Small intestine (tissue), 16 donors: Measurements from ENCODE around the gene C3orf49. TPM values are rescaled to one million over a fixed set of nuclear protein-coding genes. Genes with fewer than 3 reads are reported as not detected.
A peak's percentile ranks its signal among the peaks of the same experiment; 100 is the strongest.

Experiments
- DNase-seq, 2 donors: peaks; one replicate each; pipeline versions ENCODE4 v3.0.0 to v3.0.0-alpha.2; 2013
- FAIRE-seq: peaks from 2 replicates; lab custom pipeline; 2012; peaks lifted over from hg19 to GRCh38; lab: Jason Lieb, UNC
- H3K27ac ChIP-seq, 3 donors: one replicate each; pipeline ENCODE4 v1.5.1; 2013; ENCODE audit warnings: low read length in 2 of 3, mild to moderate bottlenecking in 2 of 3, control low read depth in 1 of 3, inconsistent platforms in 1 of 3, low read depth in 1 of 3, moderate library complexity in 1 of 3
- H3K27me3 ChIP-seq, 3 donors: one replicate each; pipeline ENCODE4 v1.6.1; 2013; ENCODE audit warnings: low read length in 3 of 3, inconsistent platforms in 1 of 3; ENCODE audit not compliant: control insufficient read depth in 3 of 3, insufficient read depth in 3 of 3
- H3K36me3 ChIP-seq, 3 donors: one replicate each; pipeline ENCODE4 v1.6.1; 2013; ENCODE audit warnings: low read length in 3 of 3, inconsistent platforms in 1 of 3, low read depth in 1 of 3, mild to moderate bottlenecking in 1 of 3, moderate library complexity in 1 of 3; ENCODE audit not compliant: control insufficient read depth in 3 of 3, insufficient read depth in 2 of 3
- H3K4me1 ChIP-seq, 3 donors: one replicate each; pipeline ENCODE4 v1.6.1; 2013; ENCODE audit warnings: low read length in 2 of 3, inconsistent platforms in 1 of 3, low read depth in 1 of 3, mild to moderate bottlenecking in 1 of 3, moderate library complexity in 1 of 3; ENCODE audit not compliant: control insufficient read depth in 3 of 3, insufficient read depth in 2 of 3
- H3K4me3 ChIP-seq, 3 donors: one replicate each; pipeline ENCODE4 v1.5.1; 2013; ENCODE audit warnings: low read length in 3 of 3, control low read depth in 1 of 3, inconsistent platforms in 1 of 3, low read depth in 1 of 3, mild to moderate bottlenecking in 1 of 3, moderate library complexity in 1 of 3
- H3K9me3 ChIP-seq, 2 donors: one replicate each; pipeline ENCODE4 v1.6.1; 2013; ENCODE audit warnings: low read depth in 1 of 2, low read length in 1 of 2; ENCODE audit not compliant: control insufficient read depth in 2 of 2, insufficient read depth in 1 of 2
- WGBS, 3 donors: extraction: QIAGEN DNeasy Blood & Tissue Kit; methylation state at CpG; one replicate each; pipeline ENCODE4 v1.1.7; 2013; 5-methylcytosine and 5-hydroxymethylcytosine counted together
- long read RNA-seq, 10 donors: transcript quantifications; one replicate each; lab custom pipeline, GENCODE V29; 2026
- polyA plus RNA-seq, 4 donors: library from polyadenylated mRNA; stranded (reverse) in 3 of 4; unstranded in 1 of 4; fragments of 200-250 nt in 3 of 4; fragments of 120-200 nt in 1 of 4; gene quantifications; one replicate each; pipeline versions ENCODE4 v1.2.1 to v1.2.3, GENCODE V29; 2013
- donor health status: healthy with polysubstance abuse.
- donor health status: control.
- donor health status: control.
- donor health status: Bipolar disorder and iron deficiency.
- donor health status: healthy.

The C3orf49 gene, protein sequence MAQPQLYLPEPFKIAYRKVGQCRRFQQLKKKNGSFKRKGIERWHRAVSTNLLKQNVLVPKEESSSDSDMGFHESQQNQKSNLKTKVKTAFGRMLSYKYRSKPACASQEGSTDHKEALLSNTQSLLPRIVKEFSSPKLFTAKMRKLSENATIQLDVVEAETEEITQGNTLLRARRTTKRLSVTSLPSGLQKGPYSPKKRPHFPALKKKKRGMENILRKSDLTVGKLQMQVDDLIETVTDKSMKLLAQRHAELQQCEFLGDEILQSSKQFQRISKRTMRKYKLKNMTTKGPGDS
- polyA plus RNA-seq: under 1 TPM in 1 of 4 donors, not detected in 3; 0.21 TPM
- long read RNA-seq, donor 1: 0 reads
- long read RNA-seq, donor 2: 0 reads
- long read RNA-seq, donor 3: 0 reads
- long read RNA-seq, donor 4: 0 reads
- long read RNA-seq, donor 5: 0 reads
- long read RNA-seq, donor 6, partial matches to known transcripts: 116 of 116 reads
- long read RNA-seq, donor 6, other reads (novel, unspliced or antisense): 0 of 116 reads
- long read RNA-seq, donor 7: 0 reads
- long read RNA-seq, donor 8: 0 reads
- long read RNA-seq, donor 9: 0 reads
- long read RNA-seq, donor 10, partial matches to known transcripts: 114 of 200 reads
- long read RNA-seq, donor 10, other reads (novel, unspliced or antisense): 86 of 200 reads

DNA sequence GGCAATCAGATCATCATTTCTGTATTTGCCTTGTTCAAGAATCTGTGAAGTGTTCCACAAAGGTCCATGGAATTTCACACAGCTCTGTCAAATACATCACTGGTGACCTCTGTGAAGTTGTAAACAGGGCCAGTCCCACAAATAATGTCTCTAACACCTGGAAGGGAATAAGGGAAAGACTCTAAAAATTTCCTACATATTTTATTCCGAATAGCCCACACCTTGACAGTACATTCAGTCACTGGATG lies at the start of gene C3orf49:
C3orf49 (plus strand) TSS at position 149 of the 248 bp plus-strand sequence. CDS start 173 bp downstream, outside the sequence.
- DNase-seq (no peak), FAIRE-seq (no peak)
- H3K4me1 ChIP-seq: no peaks in the 10 kb centered on the region
- no peaks in the 10 kb centered on the region for H3K36me3 ChIP-seq
- WGBS, 3 donors: 94 to 100% (median 97%) methylated on average over 1 of the region's 1 CpG
- no peak within 1 kb of the TSS for H3K4me3 ChIP-seq
- no peaks in the 10 kb centered on the region for H3K27me3 ChIP-seq
- H3K27ac ChIP-seq: no peak within 1 kb of the TSS
- H3K9me3 ChIP-seq: no peaks in the 10 kb centered on the region

DNA sequence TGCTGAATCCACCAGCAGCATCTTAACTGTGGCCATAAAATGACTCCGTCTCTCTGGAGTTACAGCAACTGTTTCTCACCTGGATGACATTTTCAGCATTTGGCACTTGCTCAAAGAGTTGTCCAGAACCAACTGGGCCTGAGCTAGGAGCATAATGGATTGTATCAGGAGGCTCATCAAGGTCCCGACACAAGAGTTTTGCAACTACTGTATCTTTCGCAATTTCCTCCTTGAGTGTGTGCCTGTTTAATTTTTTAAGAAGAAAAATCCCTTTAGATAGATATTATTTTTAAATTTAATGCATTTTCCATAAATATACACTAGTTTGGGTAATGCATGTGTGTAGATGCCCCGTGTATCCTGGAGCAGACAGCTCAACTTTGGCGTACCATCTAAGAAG lies 44.3 kb upstream of the C3orf49 start:
- FAIRE-seq (no peak), DNase-seq (no peak)
- Histone ChIP-seq H3K27me3 (no peaks in the 10 kb centered on the region), H3K9me3 (no peaks in the 10 kb centered on the region), H3K4me1 (no peaks in the 10 kb centered on the region), H3K27ac (no peak overlapping the region), H3K36me3 (no peaks in the 10 kb centered on the region), H3K4me3 (no peak overlapping the region)
- WGBS, 3 donors: 85 to 92% (median 87%) methylated on average over 5 of the region's 5 CpGs

DNA sequence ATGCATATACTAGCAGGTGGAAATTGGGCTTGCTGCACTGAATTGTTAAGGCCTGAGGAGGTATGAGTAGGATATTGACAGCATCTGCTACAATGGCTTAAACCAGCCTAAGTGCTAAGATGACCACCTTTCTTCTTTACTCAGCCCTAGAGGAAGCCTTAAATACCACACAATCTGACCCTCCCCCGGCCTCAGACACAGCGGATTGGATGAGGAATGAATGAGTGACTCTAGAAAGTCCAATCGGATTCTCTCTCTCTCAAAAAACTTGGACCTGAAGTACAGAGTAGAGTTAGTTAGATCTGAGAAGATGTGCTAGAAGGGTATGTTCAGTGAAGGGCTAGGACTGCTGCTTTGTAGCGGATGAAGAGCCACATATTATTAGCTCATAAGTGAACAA lies 39.9 kb upstream of the C3orf49 start:
- FAIRE-seq (no peak), DNase-seq (no peak)
- H3K27ac ChIP-seq: no peak overlapping the region
- no peak overlapping the region for H3K4me3 ChIP-seq
- no peaks in the 10 kb centered on the region for H3K9me3 ChIP-seq
- no peaks in the 10 kb centered on the region for H3K36me3 ChIP-seq
- WGBS, 3 donors: 90 to 96% (median 93%) methylated on average over 4 of the region's 4 CpGs
- no peaks in the 10 kb centered on the region for H3K27me3 ChIP-seq
- H3K4me1 ChIP-seq: no peaks in the 10 kb centered on the region

DNA sequence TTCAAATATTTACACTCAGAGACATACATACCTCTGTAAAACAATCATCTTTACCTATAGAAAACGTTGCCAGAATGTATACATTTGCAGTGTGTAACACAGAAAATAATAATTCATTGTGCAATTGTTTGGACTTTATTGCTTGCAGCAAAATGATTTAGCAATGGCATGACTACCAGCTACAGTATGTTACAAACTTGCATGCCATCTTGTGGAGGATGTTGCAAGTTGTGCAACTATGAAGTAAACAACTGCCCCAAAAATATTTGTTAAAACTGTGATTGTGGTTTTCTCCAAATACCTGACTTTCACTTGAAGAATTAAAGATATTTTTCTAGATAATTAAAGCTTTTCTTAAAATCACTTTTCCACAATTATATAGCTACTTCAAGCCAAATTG lies 27.1 kb upstream of the C3orf49 start:
- H3K27me3 ChIP-seq: no peaks in the 10 kb centered on the region
- H3K27ac ChIP-seq: no peak overlapping the region
- peak in 1 of 2 donors; percentile 18 for DNase-seq
- FAIRE-seq: no peak
- H3K36me3 ChIP-seq: no peaks in the 10 kb centered on the region
- no peaks in the 10 kb centered on the region for H3K9me3 ChIP-seq
- WGBS, 3 donors: 0 to 5% (median 1%) methylated on average over 1 of the region's 1 CpG
- no peaks in the 10 kb centered on the region for H3K4me1 ChIP-seq
- H3K4me3 ChIP-seq: no peak overlapping the region

DNA sequence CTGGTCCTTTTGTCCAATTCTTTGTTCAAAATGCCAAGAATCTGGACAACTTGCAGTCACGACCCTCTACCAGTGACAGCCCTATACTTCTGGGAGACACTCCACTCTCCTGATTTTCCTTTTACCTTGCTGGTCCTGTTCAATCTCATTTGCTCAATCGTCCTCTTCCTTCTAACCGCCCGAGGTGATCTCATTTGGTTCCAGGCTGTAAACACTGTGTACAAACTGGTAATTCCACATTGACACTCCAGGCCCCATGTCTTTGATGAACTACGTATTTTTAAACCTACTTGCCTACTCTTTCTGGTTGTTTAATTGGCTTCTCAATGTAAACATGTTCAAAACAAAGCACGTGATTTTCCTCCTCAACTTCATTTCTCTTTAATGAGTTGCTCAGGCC lies 23.7 kb upstream of the C3orf49 start:
- FAIRE-seq (no peak), DNase-seq (no peak)
- Histone ChIP-seq H3K27ac (no peak overlapping the region), H3K27me3 (no peaks in the 10 kb centered on the region), H3K9me3 (no peaks in the 10 kb centered on the region), H3K36me3 (no peaks in the 10 kb centered on the region), H3K4me1 (no peaks in the 10 kb centered on the region), H3K4me3 (no peak overlapping the region)
- WGBS, 3 donors: 67 to 85% (median 70%) methylated on average over 6 of the region's 6 CpGs

DNA sequence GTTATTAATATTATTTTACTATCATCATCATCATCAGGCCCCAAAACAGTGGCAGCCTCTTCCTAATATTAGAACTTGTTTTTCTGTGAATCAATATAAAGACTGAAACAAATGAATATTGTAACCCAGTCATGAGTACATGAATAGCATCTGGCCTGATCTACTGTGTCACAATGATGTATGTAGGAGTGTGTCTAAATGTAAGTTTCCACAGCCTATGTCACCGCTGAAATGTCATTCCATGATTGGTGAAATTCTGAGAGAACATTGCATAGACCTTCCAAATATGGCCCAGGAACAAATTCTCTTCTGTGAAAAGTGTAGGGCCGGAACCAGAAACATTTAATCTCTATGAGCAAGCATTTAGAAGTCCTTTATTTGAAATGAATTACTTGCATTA lies 20.6 kb upstream of the C3orf49 start:
- Histone ChIP-seq H3K4me1 (no peaks in the 10 kb centered on the region), H3K27ac (no peak overlapping the region), H3K27me3 (peaks cover 0 to 2% (median 0%) of the 10 kb centered on the region in 3 donors), H3K9me3 (no peaks in the 10 kb centered on the region), H3K4me3 (no peak overlapping the region), H3K36me3 (no peaks in the 10 kb centered on the region)
- no peak for DNase-seq
- FAIRE-seq: no peak
- 90 to 94% (median 92%) methylated on average over 2 of the region's 2 CpGs for WGBS, 3 donors

DNA sequence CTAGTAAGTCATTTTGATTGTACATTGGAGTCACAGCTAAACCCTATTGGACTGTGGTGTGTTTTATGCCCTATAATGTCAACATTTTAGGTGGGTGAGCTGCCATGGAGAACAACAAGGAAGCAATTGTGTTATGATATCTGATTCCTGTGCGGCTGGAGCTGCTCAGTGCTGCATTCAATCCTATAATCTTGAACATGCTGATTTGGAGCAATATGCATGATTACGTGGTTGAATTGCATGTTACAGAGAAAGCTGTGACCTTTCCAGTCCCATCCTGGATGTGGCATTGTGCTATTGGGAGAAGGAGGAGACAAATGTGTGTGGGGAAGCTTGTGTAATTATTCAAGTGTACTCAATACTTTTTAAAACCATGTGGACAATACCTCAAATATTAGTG lies 20.1 kb upstream of the C3orf49 start:
- no peak for DNase-seq
- FAIRE-seq: no peak
- Histone ChIP-seq H3K4me3 (no peak overlapping the region), H3K27me3 (peaks cover 0 to 2% (median 0%) of the 10 kb centered on the region in 3 donors), H3K9me3 (no peaks in the 10 kb centered on the region), H3K4me1 (no peaks in the 10 kb centered on the region), H3K27ac (no peak overlapping the region), H3K36me3 (no peaks in the 10 kb centered on the region)
- WGBS, 3 donors: 23 to 62% (median 55%) methylated on average over 2 of the region's 2 CpGs

DNA sequence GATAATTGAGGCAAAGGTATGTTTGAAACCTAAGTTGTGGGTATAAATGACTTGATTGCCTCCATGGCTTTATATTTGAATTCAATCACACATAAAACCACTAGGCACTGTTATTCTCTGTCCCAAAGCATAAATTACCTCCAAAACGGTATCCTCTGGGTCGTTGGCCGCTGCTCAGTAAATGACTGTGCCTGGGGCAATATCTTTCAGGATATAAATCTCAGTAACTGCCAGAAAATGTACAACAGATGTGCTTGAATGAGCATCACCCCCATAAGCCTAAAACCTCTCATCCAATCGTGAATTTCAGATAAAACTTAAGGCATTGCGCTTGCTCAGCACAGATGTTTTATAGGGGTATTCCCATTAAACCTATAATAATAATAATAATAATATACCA lies 19.0 kb upstream of the C3orf49 start:
- H3K4me1 ChIP-seq: no peaks in the 10 kb centered on the region
- FAIRE-seq (no peak), DNase-seq (no peak)
- H3K36me3 ChIP-seq: no peaks in the 10 kb centered on the region
- no peaks in the 10 kb centered on the region for H3K9me3 ChIP-seq
- H3K27ac ChIP-seq: no peak overlapping the region
- no peak overlapping the region for H3K4me3 ChIP-seq
- WGBS, 3 donors: 77 to 85% (median 82%) methylated on average over 5 of the region's 5 CpGs
- H3K27me3 ChIP-seq: peaks cover 0 to 2% (median 0%) of the 10 kb centered on the region in 3 donors
